ENCODE measurements around the gene TMEM100.

DNA sequence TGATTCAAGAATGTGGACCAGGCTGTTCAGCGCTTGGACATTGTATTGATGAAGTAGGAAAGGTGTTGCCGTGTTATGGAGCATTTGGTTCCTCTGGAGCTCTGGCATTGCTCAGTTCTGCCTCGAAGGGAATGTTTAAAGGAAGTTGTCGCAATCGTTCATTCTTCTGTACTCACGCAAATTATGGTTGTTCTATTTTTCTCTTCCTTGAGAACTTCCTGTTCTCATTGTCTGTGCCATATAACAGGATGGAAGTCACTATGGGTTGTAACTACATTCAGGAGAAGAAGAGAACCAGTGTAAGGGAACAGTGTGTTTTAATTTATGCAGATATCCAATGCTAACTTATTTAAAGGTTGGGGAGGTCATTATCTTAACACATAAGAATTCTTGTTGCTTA lies 41.2 kb upstream of the TMEM100 start:
- TF ChIP-seq, protein P1, sequence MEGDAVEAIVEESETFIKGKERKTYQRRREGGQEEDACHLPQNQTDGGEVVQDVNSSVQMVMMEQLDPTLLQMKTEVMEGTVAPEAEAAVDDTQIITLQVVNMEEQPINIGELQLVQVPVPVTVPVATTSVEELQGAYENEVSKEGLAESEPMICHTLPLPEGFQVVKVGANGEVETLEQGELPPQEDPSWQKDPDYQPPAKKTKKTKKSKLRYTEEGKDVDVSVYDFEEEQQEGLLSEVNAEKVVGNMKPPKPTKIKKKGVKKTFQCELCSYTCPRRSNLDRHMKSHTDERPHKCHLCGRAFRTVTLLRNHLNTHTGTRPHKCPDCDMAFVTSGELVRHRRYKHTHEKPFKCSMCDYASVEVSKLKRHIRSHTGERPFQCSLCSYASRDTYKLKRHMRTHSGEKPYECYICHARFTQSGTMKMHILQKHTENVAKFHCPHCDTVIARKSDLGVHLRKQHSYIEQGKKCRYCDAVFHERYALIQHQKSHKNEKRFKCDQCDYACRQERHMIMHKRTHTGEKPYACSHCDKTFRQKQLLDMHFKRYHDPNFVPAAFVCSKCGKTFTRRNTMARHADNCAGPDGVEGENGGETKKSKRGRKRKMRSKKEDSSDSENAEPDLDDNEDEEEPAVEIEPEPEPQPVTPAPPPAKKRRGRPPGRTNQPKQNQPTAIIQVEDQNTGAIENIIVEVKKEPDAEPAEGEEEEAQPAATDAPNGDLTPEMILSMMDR (conservative IDR thresholded peaks at IDR 0.05; ENCODE audit: low read depth in 2 of 2), result no peak
- no peak for TF ChIP-seq EZH2 (IDR thresholded peaks at IDR 0.05; ENCODE audit: low read depth, unreplicated experiment)
- no peak for TF ChIP-seq POLR2AphosphoS5 (IDR thresholded peaks at IDR 0.05; ENCODE audit: low read depth)
- TF ChIP-seq NANOG (IDR thresholded peaks at IDR 0.05; ENCODE audit: borderline replicate concordance), result no peak
- TF ChIP-seq EZH2phosphoT487 (IDR thresholded peaks at IDR 0.05; ENCODE audit: unreplicated experiment), result no peak
- no peak for TF ChIP-seq CREB1 (CRISPR knock-in tag; IDR thresholded peaks at IDR 0.05; ENCODE audit: low read depth)
- TF ChIP-seq, protein P2, sequence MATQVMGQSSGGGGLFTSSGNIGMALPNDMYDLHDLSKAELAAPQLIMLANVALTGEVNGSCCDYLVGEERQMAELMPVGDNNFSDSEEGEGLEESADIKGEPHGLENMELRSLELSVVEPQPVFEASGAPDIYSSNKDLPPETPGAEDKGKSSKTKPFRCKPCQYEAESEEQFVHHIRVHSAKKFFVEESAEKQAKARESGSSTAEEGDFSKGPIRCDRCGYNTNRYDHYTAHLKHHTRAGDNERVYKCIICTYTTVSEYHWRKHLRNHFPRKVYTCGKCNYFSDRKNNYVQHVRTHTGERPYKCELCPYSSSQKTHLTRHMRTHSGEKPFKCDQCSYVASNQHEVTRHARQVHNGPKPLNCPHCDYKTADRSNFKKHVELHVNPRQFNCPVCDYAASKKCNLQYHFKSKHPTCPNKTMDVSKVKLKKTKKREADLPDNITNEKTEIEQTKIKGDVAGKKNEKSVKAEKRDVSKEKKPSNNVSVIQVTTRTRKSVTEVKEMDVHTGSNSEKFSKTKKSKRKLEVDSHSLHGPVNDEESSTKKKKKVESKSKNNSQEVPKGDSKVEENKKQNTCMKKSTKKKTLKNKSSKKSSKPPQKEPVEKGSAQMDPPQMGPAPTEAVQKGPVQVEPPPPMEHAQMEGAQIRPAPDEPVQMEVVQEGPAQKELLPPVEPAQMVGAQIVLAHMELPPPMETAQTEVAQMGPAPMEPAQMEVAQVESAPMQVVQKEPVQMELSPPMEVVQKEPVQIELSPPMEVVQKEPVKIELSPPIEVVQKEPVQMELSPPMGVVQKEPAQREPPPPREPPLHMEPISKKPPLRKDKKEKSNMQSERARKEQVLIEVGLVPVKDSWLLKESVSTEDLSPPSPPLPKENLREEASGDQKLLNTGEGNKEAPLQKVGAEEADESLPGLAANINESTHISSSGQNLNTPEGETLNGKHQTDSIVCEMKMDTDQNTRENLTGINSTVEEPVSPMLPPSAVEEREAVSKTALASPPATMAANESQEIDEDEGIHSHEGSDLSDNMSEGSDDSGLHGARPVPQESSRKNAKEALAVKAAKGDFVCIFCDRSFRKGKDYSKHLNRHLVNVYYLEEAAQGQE (IDR thresholded peaks at IDR 0.05; ENCODE audit: unreplicated experiment), result no peak
- no peak for TF ChIP-seq JUNB (IDR thresholded peaks at IDR 0.05; ENCODE audit: unreplicated experiment)
- TF ChIP-seq, protein P3, sequence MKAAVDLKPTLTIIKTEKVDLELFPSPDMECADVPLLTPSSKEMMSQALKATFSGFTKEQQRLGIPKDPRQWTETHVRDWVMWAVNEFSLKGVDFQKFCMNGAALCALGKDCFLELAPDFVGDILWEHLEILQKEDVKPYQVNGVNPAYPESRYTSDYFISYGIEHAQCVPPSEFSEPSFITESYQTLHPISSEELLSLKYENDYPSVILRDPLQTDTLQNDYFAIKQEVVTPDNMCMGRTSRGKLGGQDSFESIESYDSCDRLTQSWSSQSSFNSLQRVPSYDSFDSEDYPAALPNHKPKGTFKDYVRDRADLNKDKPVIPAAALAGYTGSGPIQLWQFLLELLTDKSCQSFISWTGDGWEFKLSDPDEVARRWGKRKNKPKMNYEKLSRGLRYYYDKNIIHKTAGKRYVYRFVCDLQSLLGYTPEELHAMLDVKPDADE (IDR thresholded peaks at IDR 0.05), result no peak
- no peak for TF ChIP-seq ZNF331 (CRISPR knock-in tag; IDR thresholded peaks at IDR 0.05; ENCODE audit: low read depth)
- TF ChIP-seq ZNF114 (CRISPR knock-in tag; IDR thresholded peaks at IDR 0.05), result no peak
